MM.1S (cell line): ENCODE measurements around the gene ZNF92.

Experiments used
- DNase-seq: peaks from one replicate; pipeline ENCODE4 v3.0.0-alpha.2; 2015
- H2AFZ ChIP-seq: fragments of 300-600 bp; sonication (generic); 2 replicates; pipeline ENCODE4 v1.6.0; 2016; ENCODE audit warnings: antibody characterized with exemption, low read length
- H3F3A ChIP-seq: fragments of 300-600 bp; sonication (generic); 2 replicates; pipeline ENCODE4 v1.6.1; 2016; ENCODE audit warnings: mild to moderate bottlenecking, antibody characterized with exemption, low read length, moderate library complexity, mixed read lengths; ENCODE audit not compliant: insufficient read depth
- H3K27ac ChIP-seq: fragments of 300-600 bp; sonication (generic); 2 replicates; pipeline ENCODE4 v1.5.1; 2016; ENCODE audit warnings: mild to moderate bottlenecking, low read length
- H3K27me3 ChIP-seq: fragments of 300-600 bp; sonication (generic); replicated peaks from 2 replicates; pipeline ENCODE4 v1.6.0; 2016; ENCODE audit warnings: low read length; ENCODE audit not compliant: insufficient read depth
- H3K36me3 ChIP-seq: fragments of 300-600 bp; sonication (generic); replicated peaks from 2 replicates; pipeline ENCODE4 v1.6.1; 2016; ENCODE audit warnings: mild to moderate bottlenecking, low read length, mixed read lengths; ENCODE audit not compliant: insufficient read depth
- H3K4me1 ChIP-seq: fragments of 300-600 bp; sonication (generic); 2 replicates; pipeline ENCODE4 v1.6.1; 2016; ENCODE audit warnings: low read length, mixed read lengths
- H3K4me2 ChIP-seq: fragments of 300-600 bp; sonication (generic); 2 replicates; pipeline ENCODE4 v1.6.0; 2016; ENCODE audit warnings: low read depth, low read length
- H3K4me3 ChIP-seq: fragments of 300-600 bp; sonication (generic); 2 replicates; pipeline ENCODE4 v1.5.1; 2016; ENCODE audit warnings: low read length, mixed read lengths
- H3K79me2 ChIP-seq: fragments of 300-600 bp; sonication (generic); 2 replicates; pipeline ENCODE4 v1.6.1; 2016; ENCODE audit warnings: mixed run types, low read length, mixed read lengths
- H3K9ac ChIP-seq: fragments of 300-600 bp; sonication (generic); 2 replicates; pipeline ENCODE4 v1.6.1; 2016; ENCODE audit warnings: low read length, mixed read lengths
- H3K9me2 ChIP-seq: fragments of 300-600 bp; sonication (generic); replicated peaks from 2 replicates; pipeline ENCODE4 v1.6.1; 2016; ENCODE audit warnings: mild to moderate bottlenecking, low read length, mixed read lengths; ENCODE audit not compliant: insufficient read depth
- H3K9me3 ChIP-seq: fragments of 300-600 bp; sonication (generic); replicated peaks from 2 replicates; pipeline ENCODE4 v1.6.1; 2016; ENCODE audit warnings: mild to moderate bottlenecking, low read length, mixed read lengths; ENCODE audit not compliant: insufficient read depth
- H4K20me1 ChIP-seq: fragments of 300-600 bp; sonication (generic); 2 replicates; pipeline ENCODE4 v1.6.1; 2016; ENCODE audit warnings: mild to moderate bottlenecking, low read length, moderate library complexity, mixed read lengths; ENCODE audit not compliant: insufficient read depth
- EZH2 ChIP-seq: fragments of 300-600 bp; sonication (generic); optimal IDR thresholded peaks from 2 replicates; pipeline ENCODE3; 2017; ENCODE audit warnings: low read depth, mild to moderate bottlenecking, antibody characterized with exemption, low read length, mixed read lengths
- EZH2phosphoT487 ChIP-seq: fragments of 300-600 bp; sonication (generic); IDR thresholded peaks from 2 replicates; pipeline ENCODE4 v1.6.1; 2018; ENCODE audit warnings: antibody characterized with exemption, low read length
- TF ChIP-seq, protein P1 (sequence below): fragments of 300-600 bp; sonication (generic); IDR thresholded peaks from 2 replicates; pipeline ENCODE4 v1.5.1; 2016; ENCODE audit warnings: antibody characterized with exemption, low read length, mixed read lengths

The ZNF92 gene

DNA sequence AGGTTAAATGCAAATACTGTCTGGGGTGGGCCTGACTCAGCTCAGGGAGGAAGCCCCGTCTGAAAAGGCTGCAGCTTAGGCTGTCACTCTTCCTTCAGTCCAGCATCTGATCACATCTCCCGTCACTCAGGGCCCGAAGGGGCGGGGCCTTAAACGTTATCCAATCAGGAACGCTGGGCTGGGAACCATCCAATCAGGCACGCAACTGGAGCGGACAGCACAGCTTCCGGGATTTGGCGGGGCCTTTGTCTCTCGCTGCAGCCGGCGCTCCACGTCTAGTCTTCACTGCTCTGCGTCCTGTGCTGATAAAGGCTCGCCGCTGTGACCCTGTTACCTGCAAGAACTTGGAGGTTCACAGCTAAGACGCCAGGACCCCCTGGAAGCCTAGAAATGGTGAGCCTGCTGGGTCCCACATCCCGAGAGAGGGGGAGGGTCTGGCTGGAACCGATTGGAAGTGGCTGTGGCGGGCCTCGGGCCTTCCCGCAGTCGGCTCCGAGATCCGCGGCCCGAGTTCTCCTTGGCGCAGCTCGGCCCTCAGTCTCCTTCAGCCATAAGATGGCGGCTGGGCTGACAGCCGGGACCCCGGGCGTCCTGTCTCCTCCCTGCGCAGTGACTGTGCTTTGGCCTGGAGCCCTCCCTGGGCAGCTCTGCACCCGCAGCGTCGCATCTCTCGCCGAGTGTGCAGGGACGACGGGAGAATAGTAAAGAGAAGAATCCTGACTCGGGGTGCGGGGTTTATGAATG lies at the start of gene ZNF92:
Gene ZNF92, plus strand, starts transcription at position 248 of the 744 bp plus-strand sequence. Its CDS starts 143 bp downstream, at position 391.
- H3K9ac ChIP-seq = peak within 1 kb of the TSS; percentile 86
- peak within 1 kb of the TSS; percentile 91 for H3K4me3 ChIP-seq
- H4K20me1 ChIP-seq = no peaks in the 10 kb centered on the region
- no peaks in the 10 kb centered on the region; the same call in 1 of the 2 replicates for H3F3A ChIP-seq
- peak within 1 kb of the TSS; percentile 83 for H2AFZ ChIP-seq
- H3K4me1 ChIP-seq = no peaks in the 10 kb centered on the region; the same call in 1 of the 2 replicates
- H3K9me3 ChIP-seq = no peaks in the 10 kb centered on the region
- H3K27me3 ChIP-seq = no peaks in the 10 kb centered on the region
- peak within 1 kb of the TSS; percentile 81 for H3K27ac ChIP-seq
- H3K9me2 ChIP-seq = no peaks in the 10 kb centered on the region
- no peaks in the 10 kb centered on the region for H3K36me3 ChIP-seq
- TF ChIP-seq, protein P1, sequence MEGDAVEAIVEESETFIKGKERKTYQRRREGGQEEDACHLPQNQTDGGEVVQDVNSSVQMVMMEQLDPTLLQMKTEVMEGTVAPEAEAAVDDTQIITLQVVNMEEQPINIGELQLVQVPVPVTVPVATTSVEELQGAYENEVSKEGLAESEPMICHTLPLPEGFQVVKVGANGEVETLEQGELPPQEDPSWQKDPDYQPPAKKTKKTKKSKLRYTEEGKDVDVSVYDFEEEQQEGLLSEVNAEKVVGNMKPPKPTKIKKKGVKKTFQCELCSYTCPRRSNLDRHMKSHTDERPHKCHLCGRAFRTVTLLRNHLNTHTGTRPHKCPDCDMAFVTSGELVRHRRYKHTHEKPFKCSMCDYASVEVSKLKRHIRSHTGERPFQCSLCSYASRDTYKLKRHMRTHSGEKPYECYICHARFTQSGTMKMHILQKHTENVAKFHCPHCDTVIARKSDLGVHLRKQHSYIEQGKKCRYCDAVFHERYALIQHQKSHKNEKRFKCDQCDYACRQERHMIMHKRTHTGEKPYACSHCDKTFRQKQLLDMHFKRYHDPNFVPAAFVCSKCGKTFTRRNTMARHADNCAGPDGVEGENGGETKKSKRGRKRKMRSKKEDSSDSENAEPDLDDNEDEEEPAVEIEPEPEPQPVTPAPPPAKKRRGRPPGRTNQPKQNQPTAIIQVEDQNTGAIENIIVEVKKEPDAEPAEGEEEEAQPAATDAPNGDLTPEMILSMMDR = no peak
- TF ChIP-seq EZH2phosphoT487 (no peak), EZH2 (no peak)
- H3K79me2 ChIP-seq = peaks cover 50% of the 10 kb centered on the region
- peak within 1 kb of the TSS; percentile 58 for H3K4me2 ChIP-seq
- DNase-seq = peak; percentile 99

DNA sequence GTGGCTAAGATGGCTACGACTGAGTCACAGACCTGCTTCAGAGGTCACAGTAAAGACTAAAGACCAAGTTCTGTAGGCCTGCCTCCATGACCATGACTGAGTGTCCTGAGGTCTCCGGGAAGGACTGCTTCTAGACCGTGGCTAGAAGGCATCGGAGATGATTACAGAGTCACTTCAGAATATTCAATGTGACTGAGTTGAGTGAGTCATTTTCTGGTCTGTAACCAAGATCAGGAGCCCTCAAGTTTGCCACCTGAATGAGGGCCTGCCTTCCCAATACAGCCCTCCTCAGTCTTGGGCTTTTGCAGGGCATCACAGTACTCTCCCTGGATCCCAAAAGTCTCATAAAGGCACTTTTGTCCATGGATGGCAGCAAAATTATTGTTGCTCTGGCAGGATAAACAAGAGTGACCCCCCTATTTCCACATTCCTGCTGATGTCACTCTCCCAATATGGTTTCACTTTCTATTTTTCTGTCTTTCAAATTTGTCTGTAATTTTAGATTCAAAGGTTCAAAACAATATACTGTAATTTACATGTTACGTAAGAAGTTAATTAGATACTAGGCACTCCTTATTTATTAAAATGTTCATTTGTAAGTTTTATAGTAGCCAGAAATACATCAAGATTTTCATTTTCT lies 47.7 kb upstream of the ZNF92 start:
- Histone ChIP-seq H4K20me1 (no peaks in the 10 kb centered on the region), H3K27me3 (no peaks in the 10 kb centered on the region), H3K9me3 (no peaks in the 10 kb centered on the region), H3K9me2 (no peaks in the 10 kb centered on the region), H3K4me1 (peaks cover 4% of the 10 kb centered on the region; the same call in 1 of the 2 replicates), H3K36me3 (no peaks in the 10 kb centered on the region), H3K4me2 (peak overlapping the region; percentile 33; the same call in 1 of the 2 replicates), H3F3A (no peaks in the 10 kb centered on the region), H3K27ac (no peak overlapping the region), H3K9ac (no peak overlapping the region), H2AFZ (peak overlapping the region; percentile 50; the same call in 1 of the 2 replicates), H3K4me3 (no peak overlapping the region), H3K79me2 (no peaks in the 10 kb centered on the region)
- TF ChIP-seq, protein P1 = no peak
- TF ChIP-seq EZH2 = no peak
- no peak for TF ChIP-seq EZH2phosphoT487
- DNase-seq = no peak

DNA sequence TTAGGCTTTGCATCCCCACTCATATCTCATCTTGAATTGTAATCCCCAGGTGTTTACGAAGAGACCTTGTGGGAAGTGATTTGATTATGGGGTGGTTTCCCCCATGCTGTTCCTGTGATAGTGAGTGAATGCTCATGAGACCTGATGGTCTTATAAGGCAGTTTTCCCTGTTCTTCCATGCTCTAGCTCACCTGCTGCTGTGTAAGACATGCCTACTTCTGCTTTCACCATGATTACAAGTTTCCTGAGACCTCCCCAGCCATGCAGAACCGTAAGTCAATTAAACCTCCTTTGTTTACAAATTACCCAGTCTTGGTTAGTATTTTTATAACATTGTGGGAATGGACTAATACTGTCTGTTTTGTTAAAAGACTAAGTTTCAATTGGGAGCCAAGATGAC lies 35.3 kb upstream of the ZNF92 start:
- no peaks in the 10 kb centered on the region for H4K20me1 ChIP-seq
- H3K27ac ChIP-seq = no peak overlapping the region
- no peaks in the 10 kb centered on the region for H3K36me3 ChIP-seq
- H2AFZ ChIP-seq = no peak overlapping the region
- H3K27me3 ChIP-seq = no peaks in the 10 kb centered on the region
- no peaks in the 10 kb centered on the region for H3K4me1 ChIP-seq
- H3F3A ChIP-seq = no peaks in the 10 kb centered on the region
- H3K9ac ChIP-seq = no peak overlapping the region
- no peak overlapping the region for H3K4me2 ChIP-seq
- no peaks in the 10 kb centered on the region for H3K9me3 ChIP-seq
- H3K79me2 ChIP-seq = no peaks in the 10 kb centered on the region
- no peaks in the 10 kb centered on the region for H3K9me2 ChIP-seq
- no peak for DNase-seq
- H3K4me3 ChIP-seq = no peak overlapping the region
- TF ChIP-seq, protein P1 = no peak
- no peak for TF ChIP-seq EZH2
- TF ChIP-seq EZH2phosphoT487 = no peak
